GM19023 (cell line): ENCODE data around the gene PCSK1.

Experiments used
- ATAC-seq: cut with Tn5 transposase; IDR thresholded peaks from one replicate; pipeline ENCODE4 v1.9.1; 2021; ENCODE audit warnings: mild to moderate bottlenecking, moderate library complexity; ENCODE audit not compliant: unreplicated experiment

Gene PCSK1

GRCh38 chr5:96433066-96433447 is at the start of gene PCSK1:
TSS of gene PCSK1 (minus strand) at chr5:96433248. CDS start at chr5:96433042, 206 bp downstream.
- no peak for ATAC-seq

- no peak for ATAC-seq
Observed at GRCh38 chr5:96481867-96482266, 48.8 kb upstream of the PCSK1 start.

- no peak for ATAC-seq
Observed at GRCh38 chr5:96481009-96481786, 48.1 kb upstream of the PCSK1 start.

GRCh38 chr5:96478983-96479382 is 45.9 kb upstream of the PCSK1 start:
- ATAC-seq: no peak

- no peak for ATAC-seq
Observed at GRCh38 chr5:96476654-96477053, 43.6 kb upstream of the PCSK1 start.

GRCh38 chr5:96474073-96474472 is 41.0 kb upstream of the PCSK1 start:
- ATAC-seq: no peak

- ATAC-seq: no peak
Observed at GRCh38 chr5:96473155-96473554, 40.1 kb upstream of the PCSK1 start.

- no peak for ATAC-seq
Observed at GRCh38 chr5:96470785-96471184, 37.7 kb upstream of the PCSK1 start.

GRCh38 chr5:96468956-96469355 is 35.9 kb upstream of the PCSK1 start:
- ATAC-seq: no peak

GRCh38 chr5:96463091-96463490 is 30.0 kb upstream of the PCSK1 start:
- ATAC-seq: no peak

- ATAC-seq: no peak
Observed at GRCh38 chr5:96459313-96460121, 26.5 kb upstream of the PCSK1 start.

- no peak for ATAC-seq
Observed at GRCh38 chr5:96458176-96458575, 25.1 kb upstream of the PCSK1 start.

GRCh38 chr5:96455789-96456188 is 22.7 kb upstream of the PCSK1 start:
- ATAC-seq: no peak

- ATAC-seq: no peak
Observed at GRCh38 chr5:96453394-96453793, 20.3 kb upstream of the PCSK1 start.

GRCh38 chr5:96447949-96448348 is 14.9 kb upstream of the PCSK1 start:
- ATAC-seq: no peak

- peak; percentile 23 for ATAC-seq
Observed at GRCh38 chr5:96440185-96440538, 7.1 kb upstream of the PCSK1 start.

GRCh38 chr5:96439477-96440184 is 6.6 kb upstream of the PCSK1 start:
- ATAC-seq: peak; percentile 92

GRCh38 chr5:96434201-96434645 is 1.2 kb upstream of the PCSK1 start:
- ATAC-seq: peak; percentile 73

GRCh38 chr5:96432216-96433065 is 607 bp downstream of the PCSK1 start:
- ATAC-seq: no peak

GRCh38 chr5:96431376-96432187 is 1.5 kb downstream of the PCSK1 start:
- ATAC-seq: no peak
